Upper lobe of left lung (tissue), 6 donors: ENCODE results near the gene TMPRSS11D. TPM values are rescaled to one million over a fixed set of nuclear protein-coding genes. Genes with fewer than 3 reads are reported as not detected.

Experiments
- ATAC-seq, 2 donors: fragments of 200-7000 bp; cut with Tn5 transposase; one replicate each; pipeline ENCODE4 v1.9.1; 2022; ENCODE audit warnings: mild to moderate bottlenecking in 2 of 2, moderate library complexity in 2 of 2; ENCODE audit not compliant: low FRiP score in 2 of 2
- DNase-seq, 2 donors: peaks; one replicate each; pipeline ENCODE4 v3.0.0-alpha.2; 2019 to 2020
- H3K27ac ChIP-seq, 4 donors: fragments of 200-600 bp; sonication (generic); one replicate each; pipeline ENCODE4 v1.5.1; 2016 to 2019
- H3K27me3 ChIP-seq, 4 donors: fragments of 200-600 bp; sonication (generic); one replicate each; pipeline ENCODE4 v1.5.1; 2017 to 2019
- H3K36me3 ChIP-seq, 4 donors: fragments of 200-600 bp; sonication (generic); one replicate each; pipeline ENCODE4 v1.5.1; 2016 to 2019
- H3K4me1 ChIP-seq, 4 donors: fragments of 200-600 bp; sonication (generic); one replicate each; pipeline ENCODE4 v1.5.1; 2018 to 2019
- H3K4me3 ChIP-seq, 4 donors: fragments of 200-600 bp; sonication (generic); one replicate each; pipeline ENCODE4 v1.5.1; 2017 to 2019; ENCODE audit warnings: mild to moderate bottlenecking in 2 of 4, moderate library complexity in 1 of 4
- H3K9me3 ChIP-seq, 4 donors: fragments of 200-600 bp; sonication (generic); one replicate each; pipeline ENCODE4 v1.5.1; 2018 to 2019
- CTCF ChIP-seq, 6 experiments: fragments of 450-650 bp in 4 of 6; fragments of 200-600 bp in 2 of 6; sonication (generic) in 2 of 6; IDR thresholded peaks; one replicate each; pipeline ENCODE4 v1.5.1; 2016 to 2019; ENCODE audit warnings: antibody characterized with exemption in 6 of 6
- EP300 ChIP-seq, 4 donors: sonication (generic); formaldehyde crosslinking; IDR thresholded peaks; one replicate each; pipeline ENCODE4 v1.5.1; 2017; ENCODE audit warnings: antibody characterized with exemption in 4 of 4, control low read depth in 2 of 4
- POLR2A ChIP-seq, 4 donors: fragments of 450-650 bp; IDR thresholded peaks; one replicate each; pipeline ENCODE4 v1.5.1; 2016 to 2017; ENCODE audit warnings: antibody characterized with exemption in 4 of 4, mild to moderate bottlenecking in 2 of 4
- POLR2AphosphoS5 ChIP-seq, 2 donors: sonication (generic); formaldehyde crosslinking; IDR thresholded peaks; one replicate each; pipeline ENCODE4 v1.5.1; 2017; ENCODE audit warnings: antibody characterized with exemption in 2 of 2
- WGBS, 2 donors: methylation state at CpG; one replicate each; pipeline ENCODE4 v1.1.5; 2017 to 2018; 5-methylcytosine and 5-hydroxymethylcytosine counted together
- total RNA-seq, 6 donors: library from RNA; depleted of rRNA in 4 of 6; stranded (reverse); fragments of >200 nt in 4 of 6; gene quantifications; one replicate each; pipeline versions ENCODE4 v1.1.0 to v1.2.1, GENCODE V29; 2016 to 2021
- donor health status: DM: no; HTN: no; CAD: no; lungs with moderate emphysema.
- donor health status: DM: no; HTN: yes; CAD: no; lungs with severe emphysema.

The TMPRSS11D gene
- total RNA-seq, 6 donors from 2014 or later = 1.0 to 1.6 TPM; not detected in 4

GRCh38 chr4:67907650-67908049 lies 23.8 kb upstream of the TMPRSS11D start:
- no peaks in the 10 kb centered on the region for H3K4me1 ChIP-seq
- no peak overlapping the region for H3K4me3 ChIP-seq
- H3K27ac ChIP-seq = no peak overlapping the region
- no peak for DNase-seq
- ATAC-seq = no peak
- TF ChIP-seq CTCF (IDR thresholded peaks at IDR 0.05) (no peak), POLR2AphosphoS5 (IDR thresholded peaks at IDR 0.05) (no peak), POLR2A (IDR thresholded peaks at IDR 0.05) (no peak), EP300 (IDR thresholded peaks at IDR 0.05) (no peak)
- no peaks in the 10 kb centered on the region for H3K9me3 ChIP-seq
- no peaks in the 10 kb centered on the region for H3K36me3 ChIP-seq
- no peaks in the 10 kb centered on the region for H3K27me3 ChIP-seq
- 85 to 90% methylated on average over 4 of the region's 4 CpGs for WGBS, 2 donors

- ATAC-seq = peak in 1 of 2 donors; percentile 38
- no peaks in the 10 kb centered on the region for H3K9me3 ChIP-seq
- H3K4me1 ChIP-seq = no peaks in the 10 kb centered on the region
- no peak overlapping the region for H3K27ac ChIP-seq
- no peaks in the 10 kb centered on the region for H3K36me3 ChIP-seq
- H3K4me3 ChIP-seq = no peak overlapping the region
- no peak for TF ChIP-seq POLR2A (IDR thresholded peaks at IDR 0.05)
- no peak for TF ChIP-seq POLR2AphosphoS5 (IDR thresholded peaks at IDR 0.05)
- no peak for TF ChIP-seq EP300 (IDR thresholded peaks at IDR 0.05)
- no peak for TF ChIP-seq CTCF (IDR thresholded peaks at IDR 0.05)
- H3K27me3 ChIP-seq = no peaks in the 10 kb centered on the region
- no peak for DNase-seq
These were observed 15.3 kb upstream of the TMPRSS11D start for GRCh38 chr4:67899096-67899495.

- no peak for TF ChIP-seq CTCF (IDR thresholded peaks at IDR 0.05)
- no peak for TF ChIP-seq POLR2A (IDR thresholded peaks at IDR 0.05)
- TF ChIP-seq POLR2AphosphoS5 (IDR thresholded peaks at IDR 0.05) = no peak
- TF ChIP-seq EP300 (IDR thresholded peaks at IDR 0.05) = no peak
- ATAC-seq = no peak
- H3K4me1 ChIP-seq = no peaks in the 10 kb centered on the region
- H3K27ac ChIP-seq = no peak overlapping the region
- H3K9me3 ChIP-seq = no peaks in the 10 kb centered on the region
- no peaks in the 10 kb centered on the region for H3K27me3 ChIP-seq
- no peak overlapping the region for H3K4me3 ChIP-seq
- H3K36me3 ChIP-seq = no peaks in the 10 kb centered on the region
- DNase-seq = no peak
These were observed 13.9 kb upstream of the TMPRSS11D start for GRCh38 chr4:67897686-67898085.

- Histone ChIP-seq H3K27ac (no peak overlapping the region), H3K4me3 (no peak overlapping the region), H3K27me3 (no peaks in the 10 kb centered on the region), H3K36me3 (no peaks in the 10 kb centered on the region), H3K9me3 (no peaks in the 10 kb centered on the region), H3K4me1 (no peaks in the 10 kb centered on the region)
- TF ChIP-seq POLR2AphosphoS5 (IDR thresholded peaks at IDR 0.05) = no peak
- ATAC-seq = no peak
- 93 to 97% methylated on average over 11 to 24 of the region's 26 CpGs for WGBS, 2 donors
- DNase-seq = peak in 1 of 2 donors; percentile 73
These were observed 12.7 kb upstream of the TMPRSS11D start for GRCh38 chr4:67896421-67897065.

- Histone ChIP-seq H3K9me3 (no peaks in the 10 kb centered on the region), H3K4me1 (no peaks in the 10 kb centered on the region), H3K4me3 (no peak overlapping the region), H3K27ac (no peak overlapping the region), H3K36me3 (no peaks in the 10 kb centered on the region), H3K27me3 (no peaks in the 10 kb centered on the region)
- no peak for ATAC-seq
- no peak for TF ChIP-seq EP300 (IDR thresholded peaks at IDR 0.05)
- TF ChIP-seq POLR2AphosphoS5 (IDR thresholded peaks at IDR 0.05) = no peak
- no peak for TF ChIP-seq POLR2A (IDR thresholded peaks at IDR 0.05)
- TF ChIP-seq CTCF (IDR thresholded peaks at IDR 0.05) = no peak
- no peak for DNase-seq
- WGBS, 2 donors = 62 to 68% methylated on average over 1 of the region's 1 CpG
These were observed 10.9 kb upstream of the TMPRSS11D start for GRCh38 chr4:67894659-67895058.
